H9 (cell line): ENCODE data around the gene ATP2B2. TPM values are rescaled to one million over a fixed set of nuclear protein-coding genes. Genes with fewer than 3 reads are reported as not detected.

Source experiments
- DNase-seq: peaks from one replicate; pipeline ENCODE4 v3.0.0-alpha.2; 2017
- H2AFZ ChIP-seq: one replicate; pipeline ENCODE4 v1.6.1; 2013; ENCODE audit warnings: mild to moderate bottlenecking, low read length, control low read depth, moderate library complexity
- H2AK5ac ChIP-seq: 2 replicates; pipeline ENCODE4 v1.6.1; 2013; ENCODE audit warnings: low read length, control low read depth, mixed read lengths; ENCODE audit not compliant: insufficient read length
- H2BK120ac ChIP-seq: one replicate; pipeline ENCODE4 v1.6.1; 2013; ENCODE audit warnings: low read depth, mild to moderate bottlenecking, low read length, control low read depth, inconsistent platforms; ENCODE audit not compliant: poor library complexity, severe bottlenecking
- H2BK12ac ChIP-seq: 2 replicates; pipeline ENCODE4 v1.6.1; 2013; ENCODE audit warnings: low read length, control low read depth, mixed read lengths, low read depth; ENCODE audit not compliant: insufficient read length
- H2BK15ac ChIP-seq: 2 replicates; pipeline ENCODE4 v1.6.1; 2013; ENCODE audit warnings: low read depth, low read length, control low read depth
- H2BK20ac ChIP-seq: one replicate; pipeline ENCODE4 v1.6.1; 2013; ENCODE audit warnings: low read depth, mild to moderate bottlenecking, low read length, control low read depth, inconsistent platforms; ENCODE audit not compliant: poor library complexity, severe bottlenecking
- H2BK5ac ChIP-seq: 2 replicates; pipeline ENCODE4 v1.6.1; 2013; ENCODE audit warnings: low read length, control low read depth, mixed read lengths; ENCODE audit not compliant: insufficient read length
- H3K14ac ChIP-seq: 2 replicates; pipeline ENCODE4 v1.6.1; 2013; ENCODE audit warnings: low read length, control low read depth; ENCODE audit not compliant: insufficient read depth
- H3K18ac ChIP-seq: 2 replicates; pipeline ENCODE4 v1.6.1; 2013; ENCODE audit warnings: low read depth, mild to moderate bottlenecking, mixed read lengths, low read length, control low read depth; ENCODE audit not compliant: insufficient read length
- H3K23ac ChIP-seq: 2 replicates; pipeline ENCODE4 v1.6.1; 2013; ENCODE audit warnings: low read length, control low read depth, mixed read lengths, low read depth; ENCODE audit not compliant: insufficient read length
- H3K23me2 ChIP-seq: 2 replicates; pipeline ENCODE4 v1.6.1; 2013; ENCODE audit warnings: low read depth, mild to moderate bottlenecking, mixed read lengths, low read length, control low read depth; ENCODE audit not compliant: insufficient read length, poor library complexity, severe bottlenecking
- H3K27ac ChIP-seq: 2 replicates; pipeline ENCODE4 v1.5.1; 2013; ENCODE audit warnings: low read length, control low read depth, mixed read lengths, low read depth; ENCODE audit not compliant: insufficient read length
- H3K27me3 ChIP-seq: 2 replicates; pipeline ENCODE4 v1.6.1; 2013; ENCODE audit warnings: low read length, control low read depth, inconsistent platforms; ENCODE audit not compliant: insufficient read depth
- H3K4ac ChIP-seq: 2 replicates; pipeline ENCODE4 v1.6.1; 2013; ENCODE audit warnings: low read depth, mild to moderate bottlenecking, control low read depth, inconsistent platforms, low read length, moderate library complexity
- H3K4me1 ChIP-seq: 2 replicates; pipeline ENCODE4 v1.6.1; 2013; ENCODE audit warnings: low read length, control low read depth, inconsistent platforms; ENCODE audit not compliant: insufficient read depth
- H3K4me2 ChIP-seq: 2 replicates; pipeline ENCODE4 v1.6.1; 2013; ENCODE audit warnings: low read length, control low read depth, mixed read lengths; ENCODE audit not compliant: insufficient read length, insufficient read depth
- H3K56ac ChIP-seq: 2 replicates; pipeline ENCODE4 v1.6.1; 2013; ENCODE audit warnings: low read depth, mild to moderate bottlenecking, mixed read lengths, low read length, control low read depth; ENCODE audit not compliant: insufficient read length
- H3K79me1 ChIP-seq: 2 replicates; pipeline ENCODE4 v1.6.1; 2013; ENCODE audit warnings: low read depth, mild to moderate bottlenecking, moderate library complexity, low read length, control low read depth, inconsistent platforms; ENCODE audit not compliant: insufficient read depth, poor library complexity, severe bottlenecking
- H3K79me2 ChIP-seq: 2 replicates; pipeline ENCODE4 v1.6.1; 2013; ENCODE audit warnings: low read length, control low read depth, inconsistent platforms; ENCODE audit not compliant: insufficient read depth
- H3K9ac ChIP-seq: 2 replicates; pipeline ENCODE4 v1.6.1; 2013; ENCODE audit warnings: low read length, control low read depth, mixed read lengths; ENCODE audit not compliant: insufficient read length; ENCODE audit errors: extremely low read depth
- H3K9me3 ChIP-seq: one replicate; pipeline ENCODE4 v1.6.1; 2013; ENCODE audit warnings: low read depth, low read length, inconsistent platforms; ENCODE audit not compliant: control insufficient read depth
- H3T11ph ChIP-seq: one replicate; pipeline ENCODE4 v1.6.1; 2013; ENCODE audit warnings: mild to moderate bottlenecking, low read length, control low read depth, inconsistent platforms
- H4K20me1 ChIP-seq: one replicate; pipeline ENCODE4 v1.6.1; 2013; ENCODE audit not compliant: control insufficient read depth, insufficient read length, insufficient read depth
- H4K5ac ChIP-seq: 2 replicates; pipeline ENCODE4 v1.6.1; 2013; ENCODE audit warnings: low read depth, mild to moderate bottlenecking, mixed read lengths, low read length, control low read depth; ENCODE audit not compliant: insufficient read length
- H4K8ac ChIP-seq: replicated peaks from 2 replicates; pipeline ENCODE4 v1.6.1; 2013; ENCODE audit warnings: low read length, control low read depth, mixed read lengths, low read depth; ENCODE audit not compliant: insufficient read length
- H4K91ac ChIP-seq: 2 replicates; pipeline ENCODE4 v1.6.1; 2013; ENCODE audit warnings: low read depth, mild to moderate bottlenecking, moderate library complexity, mixed read lengths, low read length, control low read depth; ENCODE audit not compliant: insufficient read length
- H3K27ac Mint-ChIP-seq, 3 experiments: 2 replicates in 2 of 3; 3 replicates in 1 of 3; pipeline ENCODE4 v1.8.0; 2020 to 2021; ENCODE audit warnings: mixed read lengths in 3 of 3, mild to moderate bottlenecking in 1 of 3, moderate library complexity in 1 of 3
- H3K27me3 Mint-ChIP-seq: 2 replicates; pipeline ENCODE4 v1.8.0; 2021; ENCODE audit warnings: low read depth, mild to moderate bottlenecking, moderate library complexity, mixed read lengths
- H3K36me3 Mint-ChIP-seq, 3 experiments: 2 replicates in 2 of 3; 3 replicates in 1 of 3; pipeline ENCODE4 v1.8.0; 2020 to 2021; ENCODE audit warnings: low read depth in 3 of 3, mixed read lengths in 3 of 3; ENCODE audit not compliant: insufficient read depth in 1 of 3
- H3K4me1 Mint-ChIP-seq, 2 experiments: 2 replicates each; pipeline ENCODE4 v1.8.0; 2020; ENCODE audit warnings: mixed read lengths in 2 of 2
- H3K4me3 Mint-ChIP-seq, 2 experiments: 2 replicates in 1 of 2; 3 replicates in 1 of 2; pipeline ENCODE4 v1.8.0; 2020 to 2021; ENCODE audit warnings: mild to moderate bottlenecking in 2 of 2, mixed read lengths in 2 of 2, moderate library complexity in 1 of 2
- H3K9me3 Mint-ChIP-seq, 2 experiments: 2 replicates in 1 of 2; 3 replicates in 1 of 2; pipeline ENCODE4 v1.8.0; 2020; ENCODE audit warnings: mild to moderate bottlenecking in 2 of 2, mixed read lengths in 2 of 2, moderate library complexity in 1 of 2
- CTCF ChIP-seq: fragments of 200-600 bp; sonication (generic); conservative IDR thresholded peaks from 3 replicates; pipeline ENCODE4 v1.8.0; 2021; ENCODE audit warnings: antibody characterized with exemption, mild to moderate bottlenecking
- WGBS: extraction: QIAGEN DNeasy Blood & Tissue Kit; methylation state at CpG from one replicate; pipeline ENCODE4 v1.1.7; 2013; ENCODE audit warnings: missing lambda C conversion rate, low lambda C conversion rate, mixed read lengths; ENCODE audit not compliant: insufficient read length; ENCODE audit errors: extremely low coverage; 5-methylcytosine and 5-hydroxymethylcytosine counted together
- total RNA-seq: library from RNA; stranded (reverse); gene quantifications from 2 replicates; pipeline ENCODE4 v1.2.1, GENCODE V29; 2021

Gene ATP2B2
- total RNA-seq, 1 experiment from 2014 or later: 0.33 TPM

- H2BK20ac ChIP-seq: no peak overlapping the region
- DNase-seq: no peak
- H2BK120ac ChIP-seq: no peak overlapping the region
- no peaks in the 10 kb centered on the region for H3K27me3 ChIP-seq
- no peak overlapping the region for H2AK5ac ChIP-seq
- no CpG with 5 or more reads among the region's 21 CpGs for WGBS
- H3K14ac ChIP-seq: no peak overlapping the region
- TF ChIP-seq CTCF: no peak
- H3K9me3 ChIP-seq: no peaks in the 10 kb centered on the region
- no peaks in the 10 kb centered on the region for H3K4me1 ChIP-seq
- H3T11ph ChIP-seq: no peak overlapping the region
- H3K56ac ChIP-seq: no peak overlapping the region
- no peak overlapping the region for H2BK12ac ChIP-seq
- no peak overlapping the region for H2BK15ac ChIP-seq
- Mint-ChIP-seq H3K9me3 (no peaks in the 10 kb centered on the region; a peak in 1 of 5 replicates), H3K4me3 (no peak overlapping the region), H3K27me3 (peaks cover 11% of the 10 kb centered on the region), H3K4me1 (peaks cover 0 to 14% of the 10 kb centered on the region in 2 experiments; a peak in 2 of 4 replicates), H3K27ac (no peak overlapping the region; a peak in 1 of 7 replicates), H3K36me3 (no peaks in the 10 kb centered on the region; a peak in 1 of 7 replicates)
- no peak overlapping the region for H4K8ac ChIP-seq
- H4K91ac ChIP-seq: no peak overlapping the region
- H2BK5ac ChIP-seq: no peak overlapping the region
- H2AFZ ChIP-seq: no peak overlapping the region
- H3K79me2 ChIP-seq: no peaks in the 10 kb centered on the region
- H3K27ac ChIP-seq: no peak overlapping the region
- H3K79me1 ChIP-seq: no peaks in the 10 kb centered on the region
- no peak overlapping the region for H3K4ac ChIP-seq
- no peak overlapping the region for H3K18ac ChIP-seq
- no peak overlapping the region for H4K5ac ChIP-seq
- H4K20me1 ChIP-seq: no peaks in the 10 kb centered on the region
- no peak overlapping the region for H3K9ac ChIP-seq
- no peaks in the 10 kb centered on the region for H3K23me2 ChIP-seq
- no peak overlapping the region for H3K23ac ChIP-seq
- H3K4me2 ChIP-seq: no peak overlapping the region
Observed at GRCh38 chr3:10463533-10464434, 41.6 kb downstream of the ATP2B2 start.
